Right lobe of liver (tissue), 6 donors: ENCODE results near the gene FOXP1. TPM values are rescaled to one million over a fixed set of nuclear protein-coding genes. Genes with fewer than 3 reads are reported as not detected.

Source experiments
- ATAC-seq, 4 donors: fragments of 200-7000 bp; cut with Tn5 transposase; one replicate each; pipeline ENCODE4 v1.9.1; 2020; ENCODE audit warnings: mild to moderate bottlenecking in 4 of 4, moderate library complexity in 4 of 4
- DNase-seq, 3 donors: peaks; one replicate each; pipeline ENCODE4 v3.0.0-alpha.2; 2020
- H3K27ac ChIP-seq, 3 donors: fragments of 200-600 bp; one replicate each; pipeline ENCODE4 v1.8.0; 2022
- H3K27me3 ChIP-seq, 2 donors: fragments of 200-600 bp; one replicate each; pipeline ENCODE4 v1.8.0; 2022
- H3K36me3 ChIP-seq, 4 donors: fragments of 200-600 bp; sonication (generic) in 1 of 4; one replicate each; pipeline versions ENCODE4 v1.5.1 to v1.8.0; 2017 to 2022; ENCODE audit warnings: control low read depth in 1 of 4
- H3K4me1 ChIP-seq, 4 donors: fragments of 200-600 bp; sonication (generic) in 1 of 4; one replicate each; pipeline versions ENCODE4 v1.5.1 to v1.8.0; 2017 to 2022; ENCODE audit warnings: control low read depth in 1 of 4
- H3K4me3 ChIP-seq, 3 donors: fragments of 200-600 bp; one replicate each; pipeline ENCODE4 v1.8.0; 2022
- H3K9me3 ChIP-seq, 4 donors: fragments of 200-600 bp; sonication (generic) in 1 of 4; one replicate each; pipeline versions ENCODE4 v1.5.1 to v1.8.0; 2017 to 2022; ENCODE audit warnings: control low read depth in 1 of 4
- CTCF ChIP-seq, 4 donors: fragments of 200-600 bp in 3 of 4; fragments of 450-650 bp in 1 of 4; IDR thresholded peaks; one replicate each; pipeline versions ENCODE4 v1.5.1 to v1.8.0; 2016 to 2022; ENCODE audit warnings: antibody characterized with exemption in 4 of 4, mild to moderate bottlenecking in 2 of 4
- POLR2A ChIP-seq: fragments of 450-650 bp; IDR thresholded peaks from one replicate; pipeline ENCODE4 v1.6.1; 2017; ENCODE audit warnings: antibody characterized with exemption, mild to moderate bottlenecking
- WGBS: methylation state at CpG from one replicate; pipeline ENCODE4 v1.1.6; 2018; ENCODE audit warnings: low coverage, low lambda C conversion rate; ENCODE audit not compliant: insufficient coverage; ENCODE audit errors: missing lambda C conversion rate; 5-methylcytosine and 5-hydroxymethylcytosine counted together
- intact Hi-C, 2 donors: fragments of 100-400 bp; cut with DNase I; formaldehyde crosslinking; loops; one replicate each; pipeline versions ENCODE4 v1.11.2 to v1.14.1; 2022
- total RNA-seq, 6 experiments: library from RNA; depleted of rRNA in 2 of 6; stranded (reverse); fragments of >200 nt in 2 of 6; fragmentation: NEBNext Ultra II Directional in 3 of 6; extraction: Animal tissue kit (Norgen Biotek cat#: 25700) in 3 of 6; gene quantifications; one replicate each; pipeline versions ENCODE4 v1.1.0 to v1.2.4, GENCODE V29; 2016 to 2023
- donor health status: DM: no; HTN: yes; CAD: no.
- donor health status: DM: no; HTN: no; CAD: no.
- donor health status: DM: no; HTN: no; CAD: no.
- donor health status: DM: no; HTN: yes; CAD: no.
- donor health status: DM: no; HTN: yes; CAD: no.

The FOXP1 gene
- total RNA-seq, 6 experiments from 2014 or later: 26.7 to 47.7 (median 35.2) TPM

DNA sequence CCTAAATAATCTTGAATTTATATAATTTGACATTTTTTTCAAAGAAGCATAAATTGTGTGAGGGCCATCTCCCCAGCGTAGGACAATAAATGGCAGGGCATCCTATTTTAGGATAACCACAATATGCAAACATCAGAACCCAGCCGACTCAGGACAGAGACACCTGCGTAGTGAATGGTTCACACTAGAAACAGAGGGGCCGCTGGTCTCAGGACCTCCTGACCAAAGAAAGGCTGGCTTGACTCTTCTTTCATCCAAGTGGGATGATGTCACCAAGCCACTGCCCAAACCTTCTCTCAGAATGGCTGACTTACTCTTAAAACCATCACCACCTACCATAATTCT, 162.1 kb downstream of the FOXP1 start:
- DNase-seq: no peak
- Histone ChIP-seq H3K4me3 (no peak overlapping the region), H3K27ac (no peak overlapping the region), H3K9me3 (no peaks in the 10 kb centered on the region), H3K27me3 (no peaks in the 10 kb centered on the region), H3K36me3 (no peaks in the 10 kb centered on the region), H3K4me1 (no peaks in the 10 kb centered on the region)
- WGBS: 91% methylated on average over 1 of the region's 4 CpGs
- TF ChIP-seq CTCF (IDR thresholded peaks at IDR 0.05) (no peak), POLR2A (no peak)
- intact Hi-C loops: no loop called here
- ATAC-seq: no peak

DNA sequence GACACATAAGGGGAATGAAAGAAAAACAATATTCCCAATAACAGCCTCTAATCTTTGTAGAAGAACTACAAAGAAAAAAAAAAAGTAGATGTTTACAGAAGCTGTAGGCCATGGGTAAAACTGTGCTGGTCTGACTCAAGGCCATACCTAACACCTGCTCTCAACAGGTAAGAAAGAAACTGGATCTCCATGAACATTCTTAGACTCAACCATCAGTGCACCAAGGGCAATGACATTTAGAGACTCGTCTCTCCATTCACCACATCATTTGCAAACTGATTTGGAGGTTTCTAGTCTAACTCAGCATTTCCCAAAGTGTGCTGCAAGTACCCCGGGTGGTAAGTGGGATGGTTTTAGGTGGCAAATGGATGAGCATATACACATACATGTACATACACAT, 164.2 kb downstream of the FOXP1 start:
- TF ChIP-seq POLR2A: no peak
- TF ChIP-seq CTCF (IDR thresholded peaks at IDR 0.05): no peak
- intact Hi-C loops: no loop called here
- 100% methylated on average over 2 of the region's 2 CpGs for WGBS
- Histone ChIP-seq H3K4me3 (no peak overlapping the region), H3K27me3 (no peaks in the 10 kb centered on the region), H3K4me1 (no peaks in the 10 kb centered on the region), H3K27ac (no peak overlapping the region), H3K36me3 (no peaks in the 10 kb centered on the region), H3K9me3 (no peaks in the 10 kb centered on the region)
- ATAC-seq: no peak
- DNase-seq: no peak

DNA sequence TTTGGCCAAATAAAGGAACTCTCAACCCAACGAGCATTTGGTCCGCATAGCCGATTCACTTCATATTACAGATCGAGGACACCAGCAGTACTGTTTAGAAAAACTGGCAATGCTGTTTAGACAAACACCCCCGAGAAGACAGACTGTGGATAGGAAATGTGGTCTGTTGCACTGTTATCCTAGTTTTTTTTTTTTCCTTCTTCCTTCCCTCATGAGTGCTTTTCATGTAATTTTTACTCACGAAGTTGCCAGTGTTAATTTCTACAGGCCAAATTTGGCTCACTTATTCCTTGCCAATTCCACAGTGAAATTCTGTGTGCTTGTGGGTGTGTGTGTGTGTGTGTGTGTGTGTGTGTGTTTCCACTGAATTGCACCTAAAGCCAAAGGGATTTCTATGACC, 165.7 kb downstream of the FOXP1 start:
- WGBS: 56% methylated on average over 6 of the region's 6 CpGs
- Histone ChIP-seq H3K36me3 (no peaks in the 10 kb centered on the region), H3K27me3 (no peaks in the 10 kb centered on the region), H3K4me3 (no peak overlapping the region), H3K4me1 (no peaks in the 10 kb centered on the region), H3K27ac (no peak overlapping the region), H3K9me3 (no peaks in the 10 kb centered on the region)
- ATAC-seq (no peak), DNase-seq (no peak)
- TF ChIP-seq POLR2A (no peak), CTCF (IDR thresholded peaks at IDR 0.05) (no peak)
- intact Hi-C loops: no loop called here

DNA sequence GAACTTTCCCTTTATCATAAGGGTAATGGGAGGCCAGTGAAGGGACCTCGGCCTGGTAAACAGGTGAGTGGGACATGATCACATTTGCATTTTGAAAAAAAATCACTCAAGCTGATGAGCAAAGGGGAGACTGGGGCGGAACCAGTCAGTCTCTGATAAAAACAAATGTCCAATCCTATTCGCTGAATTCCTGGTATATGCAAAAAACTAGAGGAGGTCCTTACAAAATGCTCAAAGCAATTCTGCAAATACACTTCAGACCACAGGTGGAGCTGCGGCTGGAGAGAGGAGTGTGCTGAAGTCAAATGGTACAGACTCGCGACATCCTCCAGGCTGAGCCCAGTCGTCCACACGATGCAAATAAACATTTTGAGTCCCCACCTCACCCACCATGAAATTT, 166.7 kb downstream of the FOXP1 start:
- DNase-seq (no peak), ATAC-seq (peak; percentile 18 to 58 (median 46))
- no peaks in the 10 kb centered on the region for H3K36me3 ChIP-seq
- no peaks in the 10 kb centered on the region for H3K4me1 ChIP-seq
- no peak overlapping the region for H3K4me3 ChIP-seq
- no peak overlapping the region for H3K27ac ChIP-seq
- peak in 1 of 4 donors; percentile 15 for TF ChIP-seq CTCF (IDR thresholded peaks at IDR 0.05)
- no peak for TF ChIP-seq POLR2A
- intact Hi-C loops: no loop called here
- no peaks in the 10 kb centered on the region for H3K9me3 ChIP-seq
- no peaks in the 10 kb centered on the region for H3K27me3 ChIP-seq
- 79% methylated on average over 8 of the region's 8 CpGs for WGBS

DNA sequence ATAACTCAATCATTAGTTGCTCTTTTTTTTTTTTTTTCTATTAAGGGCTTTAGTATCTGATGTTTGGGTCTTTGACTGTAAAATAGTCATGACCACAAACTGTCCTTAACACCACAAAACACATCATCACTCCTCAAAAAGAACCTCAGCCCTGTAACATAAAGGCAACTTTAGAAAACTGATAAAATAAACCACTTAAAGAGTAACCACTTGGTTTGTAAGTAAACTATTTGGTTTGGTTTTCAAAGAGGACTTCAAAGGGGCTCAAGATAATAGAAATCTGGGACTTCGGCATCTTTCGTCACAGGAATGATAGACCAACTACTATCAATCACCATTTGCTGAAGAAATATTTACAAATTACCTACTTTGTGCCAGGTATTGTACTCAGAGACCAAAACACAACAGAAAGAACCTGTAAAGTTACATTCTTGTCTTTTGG, 167.8 kb downstream of the FOXP1 start:
- 66% methylated on average over 2 of the region's 2 CpGs for WGBS
- H3K27ac ChIP-seq: no peak overlapping the region
- H3K36me3 ChIP-seq: no peaks in the 10 kb centered on the region
- intact Hi-C loops: no loop called here
- DNase-seq (no peak), ATAC-seq (no peak)
- H3K4me3 ChIP-seq: no peak overlapping the region
- H3K9me3 ChIP-seq: no peaks in the 10 kb centered on the region
- H3K27me3 ChIP-seq: no peaks in the 10 kb centered on the region
- no peaks in the 10 kb centered on the region for H3K4me1 ChIP-seq
- no peak for TF ChIP-seq CTCF (IDR thresholded peaks at IDR 0.05)
- TF ChIP-seq POLR2A: no peak
